NCI-H1694 (cell line): ENCODE data around the gene NECAB2.

Experiments
- DNase-seq: peaks from one replicate; lab custom pipeline; 2025; lab: John Stamatoyannopoulos, UW

The NECAB2 gene

GRCh38 chr16:84024854-84025253 lies 56.8 kb downstream of the NECAB2 start:
- no peak for DNase-seq

GRCh38 chr16:84026606-84027005 lies 58.6 kb downstream of the NECAB2 start:
- no peak for DNase-seq

GRCh38 chr16:84027625-84028024 lies 59.6 kb downstream of the NECAB2 start:
- DNase-seq: no peak

- DNase-seq: no peak
Measured at GRCh38 chr16:84029297-84030047, 61.4 kb downstream of the NECAB2 start.

GRCh38 chr16:84031556-84031955 lies 63.5 kb downstream of the NECAB2 start:
- DNase-seq: no peak

- no peak for DNase-seq
Measured at GRCh38 chr16:84032458-84033178, 64.6 kb downstream of the NECAB2 start.

GRCh38 chr16:84033251-84034195 lies 65.5 kb downstream of the NECAB2 start:
- DNase-seq: no peak

- DNase-seq: no peak
Measured at GRCh38 chr16:84034516-84034915, 66.5 kb downstream of the NECAB2 start.

- no peak for DNase-seq
Measured at GRCh38 chr16:84036131-84036530, 68.1 kb downstream of the NECAB2 start.

GRCh38 chr16:84036982-84037425 lies 69.0 kb downstream of the NECAB2 start:
- DNase-seq: no peak

GRCh38 chr16:84038469-84038868 lies 70.4 kb downstream of the NECAB2 start:
- no peak for DNase-seq

- DNase-seq: no peak
Measured at GRCh38 chr16:84039696-84040095, 71.7 kb downstream of the NECAB2 start.

- DNase-seq: no peak
Measured at GRCh38 chr16:84040226-84040822, 72.3 kb downstream of the NECAB2 start.

GRCh38 chr16:84040823-84041820 lies 73.1 kb downstream of the NECAB2 start:
- DNase-seq: peak; percentile 53

- DNase-seq: no peak
Measured at GRCh38 chr16:84041881-84042280, 73.8 kb downstream of the NECAB2 start.

- no peak for DNase-seq
Measured at GRCh38 chr16:84042308-84042878, 74.3 kb downstream of the NECAB2 start, which contains the start of gene SLC38A8. SLC38A8 (minus strand) TSS chr16:84042795; CDS start chr16:84042157, 638 bp downstream.

GRCh38 chr16:84042879-84043485 lies 74.9 kb downstream of the NECAB2 start:
- no peak for DNase-seq

GRCh38 chr16:84043486-84044117 lies 75.6 kb downstream of the NECAB2 start:
- no peak for DNase-seq

- DNase-seq: no peak
Measured at GRCh38 chr16:84044118-84044488, 76.1 kb downstream of the NECAB2 start.
